Islet of Langerhans (tissue), 1 donor: ENCODE data around the gene EEFSEC.

Source experiments
- FAIRE-seq: peaks from one replicate; lab custom pipeline; 2011; peaks lifted over from hg19 to GRCh38; lab: Jason Lieb, UNC

The EEFSEC gene

DNA sequence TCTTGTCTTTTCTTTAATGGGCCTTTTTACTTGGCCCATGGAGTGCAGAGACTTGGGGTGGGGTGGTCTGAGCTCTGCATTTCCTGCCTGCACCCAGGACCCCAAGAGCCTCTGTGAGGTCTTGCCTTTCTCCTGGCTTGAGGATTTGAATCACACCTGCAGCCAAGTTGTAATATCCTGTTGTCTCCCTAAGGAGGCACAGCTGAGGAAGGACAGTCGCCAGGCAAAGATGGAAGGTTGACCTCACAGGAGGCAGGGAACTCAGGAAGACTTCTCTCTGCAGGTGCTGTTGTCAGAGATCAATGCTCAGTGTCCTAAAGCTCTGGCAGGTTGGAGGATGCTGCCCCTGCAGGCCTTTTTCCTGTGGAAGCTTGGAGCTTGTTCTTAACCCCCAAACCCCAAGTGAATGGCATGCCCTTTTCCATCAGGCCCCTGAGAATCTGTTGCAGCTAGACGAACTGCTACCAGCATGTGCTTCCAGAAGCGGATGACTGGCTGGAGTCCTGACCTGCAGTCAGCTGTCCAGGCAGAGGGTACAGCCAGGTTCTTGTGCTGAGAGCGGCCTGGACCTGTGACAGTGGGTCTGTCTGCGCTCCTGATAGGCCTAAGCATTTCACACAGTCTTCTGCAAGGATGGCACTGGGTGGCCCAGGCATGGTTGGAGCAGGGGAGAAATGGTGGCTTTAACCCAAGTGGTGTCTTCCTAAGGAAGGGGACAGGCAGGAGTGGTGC lies 120.0 kb downstream of the EEFSEC start:
- no peak for FAIRE-seq

DNA sequence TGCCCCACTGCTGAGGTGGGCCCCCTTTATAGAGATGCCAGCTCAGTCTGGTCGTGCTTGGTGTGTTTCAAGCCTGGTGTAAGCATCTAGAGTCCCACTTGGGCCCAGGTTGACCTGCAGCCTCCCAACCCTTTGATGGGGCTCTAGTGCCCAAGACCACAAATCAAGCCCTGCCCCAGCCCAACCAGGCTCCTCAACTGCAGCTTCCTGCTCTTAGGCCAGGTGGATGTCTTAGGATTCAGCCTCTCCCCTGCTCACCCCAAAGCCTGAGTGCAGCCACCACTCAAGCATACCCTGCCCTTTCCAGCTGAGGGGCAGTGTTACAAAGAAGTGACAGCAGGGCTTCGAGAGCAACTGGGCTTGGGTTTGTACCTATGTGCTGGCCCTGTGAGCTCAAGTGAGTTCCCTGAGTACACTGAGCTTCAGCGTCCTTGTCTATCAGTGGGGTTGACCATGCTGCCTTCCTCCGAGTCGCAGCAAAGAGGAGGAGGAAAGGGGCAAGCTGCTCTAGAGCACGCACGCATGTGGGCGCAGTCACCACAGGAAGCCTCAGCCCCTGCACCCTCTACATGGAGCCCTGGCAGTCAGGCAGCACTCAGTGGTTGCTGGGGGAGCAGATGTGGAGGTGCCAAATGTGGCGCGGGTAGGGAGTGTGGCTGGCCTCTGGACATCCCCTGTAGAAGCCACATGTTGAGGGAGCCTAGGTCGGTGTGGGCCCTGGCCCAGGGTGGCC lies 120.7 kb downstream of the EEFSEC start:
- no peak for FAIRE-seq

DNA sequence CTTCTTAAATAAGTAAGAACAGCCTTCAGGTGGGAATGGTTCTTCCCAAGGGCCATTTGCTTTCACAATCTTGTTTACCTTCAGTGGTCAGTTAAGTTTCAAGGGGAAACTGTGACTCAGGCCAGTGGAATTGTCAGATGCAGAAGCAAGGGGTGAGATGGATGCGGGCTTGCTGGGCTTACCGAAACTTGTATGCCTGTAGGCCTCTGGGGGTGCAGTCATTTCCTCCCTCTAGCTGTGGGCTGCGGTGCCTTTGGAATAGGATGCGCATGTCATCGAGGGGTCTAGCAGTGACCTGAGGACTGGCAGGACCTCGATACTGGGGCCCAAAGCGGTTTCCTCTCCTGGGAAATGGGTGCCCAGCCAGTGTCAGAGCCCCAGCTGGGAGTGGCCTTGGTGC lies 121.6 kb downstream of the EEFSEC start:
- FAIRE-seq: no peak

DNA sequence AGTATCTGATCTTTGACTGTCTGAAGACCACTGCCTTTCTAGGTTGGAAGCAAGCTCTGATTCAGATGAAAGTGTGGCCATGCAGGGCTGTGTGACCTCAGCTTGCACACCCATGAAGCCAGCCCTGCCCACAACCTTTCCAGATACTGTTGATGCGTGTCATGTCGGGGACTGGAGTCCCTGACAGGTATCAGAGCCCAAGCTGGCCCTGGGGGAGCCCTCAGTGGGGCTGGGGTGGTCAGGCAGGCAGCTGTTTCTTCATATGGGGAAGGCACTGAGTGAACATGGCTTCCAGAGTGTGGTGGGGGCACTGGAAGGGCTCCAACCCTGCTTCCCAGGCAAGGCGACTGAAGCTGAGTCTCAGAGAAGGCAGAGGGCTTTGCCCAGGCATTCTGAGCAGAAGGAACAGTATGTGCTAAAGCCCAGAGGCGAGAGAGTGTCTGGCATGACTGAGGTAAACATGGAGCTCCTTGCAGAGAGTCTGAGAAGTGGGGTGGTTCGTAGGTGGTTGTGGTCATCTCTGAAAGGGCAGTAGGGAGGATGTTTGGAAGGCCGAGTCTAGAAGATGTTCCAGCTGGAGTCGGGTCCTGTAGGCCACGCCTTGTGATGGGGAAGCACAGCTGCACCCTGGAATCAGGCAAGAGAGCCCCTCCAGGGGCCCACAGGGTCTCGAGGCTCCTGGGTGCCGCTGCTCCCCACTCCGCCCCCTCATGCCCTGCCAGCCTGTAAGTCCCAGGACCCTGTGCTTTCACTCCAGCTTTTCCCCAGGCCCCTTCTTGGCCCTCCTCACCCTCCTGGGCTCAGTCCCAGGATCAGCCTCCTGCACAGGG lies 122.2 kb downstream of the EEFSEC start:
- no peak for FAIRE-seq

DNA sequence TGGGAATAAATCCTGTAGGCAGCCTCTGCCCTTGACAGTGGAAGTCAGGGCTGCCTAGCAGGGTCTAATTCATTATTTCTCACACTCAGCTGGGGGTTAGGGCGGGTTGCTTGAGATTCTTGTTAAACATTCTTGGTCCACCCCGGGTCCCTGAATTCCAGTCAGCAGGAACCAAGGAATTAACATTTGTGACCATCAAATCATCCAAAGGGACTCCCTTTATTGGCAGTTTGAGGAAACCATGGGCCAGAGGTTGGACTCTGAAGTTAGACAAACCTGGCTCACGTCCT lies 122.8 kb downstream of the EEFSEC start:
- no peak for FAIRE-seq

DNA sequence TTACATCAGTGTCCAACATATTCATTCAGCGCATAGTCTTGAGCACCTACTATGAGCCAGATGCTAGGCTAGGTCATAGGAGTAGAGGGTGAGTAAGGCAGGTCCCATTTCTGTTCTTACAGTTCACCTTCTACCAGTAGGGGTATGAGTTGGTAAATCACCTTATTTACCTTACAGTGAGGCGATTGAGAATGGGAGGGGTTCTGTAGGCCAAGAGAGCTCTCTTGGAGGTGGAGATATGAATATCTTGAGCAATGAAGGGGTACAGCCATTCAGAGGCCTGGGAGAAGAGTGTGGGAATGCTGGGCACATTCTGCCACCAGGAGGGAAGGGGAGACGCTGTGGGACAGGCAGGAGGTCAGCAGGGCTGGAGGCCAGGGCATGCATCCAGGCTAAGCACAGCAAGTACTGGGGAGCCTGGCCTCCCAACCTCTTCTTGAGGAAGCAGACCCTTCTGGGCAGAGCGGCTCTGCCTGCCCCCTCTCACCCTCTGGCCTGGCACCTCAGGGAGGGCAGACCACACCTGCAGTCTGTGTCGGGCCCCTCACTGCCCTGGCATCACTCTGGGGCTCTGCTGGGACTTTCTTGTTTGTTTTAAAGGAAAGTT lies 123.4 kb downstream of the EEFSEC start:
- FAIRE-seq: no peak

DNA sequence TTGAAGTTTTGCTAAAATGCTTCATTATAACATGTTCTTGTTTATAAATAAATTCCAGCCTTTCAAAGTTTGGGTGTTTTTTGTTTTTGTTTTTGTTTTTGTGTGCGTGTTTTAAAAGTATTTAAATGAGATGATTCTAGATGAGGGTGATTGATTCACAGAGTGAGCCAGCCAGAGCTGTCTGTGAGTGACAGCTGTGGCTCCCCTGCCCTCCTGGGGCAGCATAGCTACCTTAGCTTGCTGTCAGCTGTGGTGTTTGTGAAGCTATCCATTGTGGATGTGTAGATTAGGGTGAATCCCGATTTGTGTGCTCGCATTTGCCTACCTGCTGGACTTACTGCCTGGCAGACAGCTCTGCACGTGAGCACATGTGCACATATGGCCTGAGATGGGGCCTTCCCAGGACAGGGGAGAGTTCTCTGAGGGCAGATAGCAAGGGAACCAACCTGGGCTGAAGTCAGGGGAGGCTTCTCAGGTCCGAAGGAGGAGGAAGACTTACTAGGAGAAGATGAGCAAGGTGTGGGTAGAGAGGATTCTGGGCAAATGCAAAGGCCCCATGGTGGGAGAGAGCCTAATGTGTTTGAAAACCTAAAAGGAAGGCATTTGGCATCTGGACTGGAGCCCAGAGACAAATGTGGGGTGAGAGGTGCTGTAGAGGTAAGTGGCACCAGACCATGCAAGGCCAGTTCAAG lies 124.2 kb downstream of the EEFSEC start:
- FAIRE-seq: no peak

DNA sequence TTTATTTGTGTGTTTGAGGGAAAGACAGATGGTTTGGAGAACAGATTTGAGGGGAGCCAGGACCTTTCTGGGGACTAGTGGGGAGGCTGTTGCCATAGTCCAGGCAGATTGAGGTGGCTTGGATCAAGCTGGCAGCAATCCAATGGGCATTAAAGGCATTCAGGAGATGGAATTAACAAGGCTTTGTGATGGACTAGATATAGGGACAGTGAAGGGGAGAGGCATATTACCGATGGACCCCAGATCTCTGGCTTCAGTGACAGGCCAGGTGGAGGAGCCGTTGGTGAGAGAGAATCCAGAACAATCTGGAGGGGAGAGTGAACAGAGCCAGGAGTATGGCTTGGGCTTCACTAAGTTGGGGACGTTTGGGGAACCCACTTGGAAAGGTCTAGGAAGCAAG lies 124.8 kb downstream of the EEFSEC start:
- FAIRE-seq: no peak

DNA sequence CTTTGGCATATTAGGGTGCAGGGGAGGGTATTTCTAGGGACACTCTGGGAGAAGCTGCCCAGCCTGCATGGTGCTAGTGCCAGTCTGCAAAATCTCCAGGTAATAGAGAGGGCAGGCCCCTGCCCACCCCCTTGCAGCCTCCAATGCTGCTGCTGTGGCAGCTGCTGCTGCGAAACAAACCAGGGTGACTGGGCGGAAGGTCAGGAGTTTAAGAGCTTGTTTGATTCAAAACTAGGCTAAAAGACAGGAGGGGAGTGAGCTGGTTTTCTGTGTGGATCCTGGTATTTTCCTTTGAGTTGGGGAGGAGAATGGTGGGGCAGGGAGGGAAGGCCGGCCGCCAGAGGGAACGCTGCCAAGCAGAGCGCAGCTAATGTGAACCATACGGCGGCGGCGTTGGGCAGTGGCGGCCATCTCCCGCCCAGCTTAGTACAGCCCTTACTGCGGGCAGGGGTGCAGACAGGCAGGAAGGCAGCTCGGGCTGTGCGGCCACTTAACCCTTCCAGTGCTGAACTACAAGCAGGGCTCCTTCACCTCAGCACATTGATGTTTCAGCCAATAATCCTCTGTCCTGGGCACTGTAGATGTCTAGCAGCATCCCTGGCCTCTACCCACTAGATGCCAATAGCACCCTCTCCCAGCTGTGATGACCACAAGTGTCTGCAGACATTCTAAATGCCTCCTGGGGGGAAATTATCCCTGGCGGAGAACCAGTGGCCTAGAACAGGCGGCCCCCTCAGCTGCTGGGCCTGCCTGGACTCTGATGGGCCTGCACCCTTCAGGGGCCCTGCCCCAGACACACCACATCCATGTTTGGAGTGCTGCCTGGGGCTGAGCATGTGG lies 125.7 kb downstream of the EEFSEC start:
- no peak for FAIRE-seq

DNA sequence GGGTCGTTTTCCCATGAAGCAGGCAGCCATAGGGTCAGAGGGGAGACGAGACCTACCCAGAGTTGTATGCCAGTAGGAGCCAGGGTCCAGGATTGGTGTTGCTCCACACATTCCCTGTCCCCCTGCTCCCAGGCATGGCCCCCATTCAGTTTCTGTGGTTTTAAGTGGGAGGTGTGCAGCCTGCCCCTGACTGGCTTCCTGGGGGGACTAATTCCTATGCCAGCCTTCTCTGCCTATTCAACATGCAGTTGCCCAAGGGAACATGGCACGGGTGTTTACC lies 126.3 kb downstream of the EEFSEC start:
- FAIRE-seq: no peak

DNA sequence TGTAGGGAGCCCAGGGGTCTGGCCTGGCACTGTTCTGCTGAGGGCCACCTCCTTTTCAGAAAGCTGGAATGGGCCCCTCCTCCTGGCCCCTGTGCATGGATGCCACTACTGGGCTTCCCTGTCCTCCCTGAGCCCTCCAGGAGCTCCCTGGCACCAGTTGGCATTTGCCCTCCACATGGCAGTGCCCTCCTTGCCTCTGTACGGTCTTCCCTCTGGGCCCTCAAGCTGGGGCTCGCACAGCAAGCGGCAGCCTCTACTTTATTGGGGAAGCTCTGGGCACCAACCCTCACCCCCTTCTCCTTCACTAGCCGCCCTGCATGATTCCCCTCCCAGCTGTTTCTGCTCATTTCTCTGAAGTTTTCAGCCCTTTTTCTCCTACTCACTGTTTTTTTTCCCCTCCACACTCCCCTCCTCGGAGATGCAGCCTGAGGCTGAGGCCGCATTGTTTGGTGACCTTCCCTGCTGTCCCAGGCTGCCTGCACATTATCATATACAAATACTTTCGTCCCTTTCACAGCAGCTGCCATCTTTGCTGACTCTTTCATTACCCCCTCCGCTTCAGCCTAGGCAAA lies 127.3 kb downstream of the EEFSEC start:
- FAIRE-seq: no peak

DNA sequence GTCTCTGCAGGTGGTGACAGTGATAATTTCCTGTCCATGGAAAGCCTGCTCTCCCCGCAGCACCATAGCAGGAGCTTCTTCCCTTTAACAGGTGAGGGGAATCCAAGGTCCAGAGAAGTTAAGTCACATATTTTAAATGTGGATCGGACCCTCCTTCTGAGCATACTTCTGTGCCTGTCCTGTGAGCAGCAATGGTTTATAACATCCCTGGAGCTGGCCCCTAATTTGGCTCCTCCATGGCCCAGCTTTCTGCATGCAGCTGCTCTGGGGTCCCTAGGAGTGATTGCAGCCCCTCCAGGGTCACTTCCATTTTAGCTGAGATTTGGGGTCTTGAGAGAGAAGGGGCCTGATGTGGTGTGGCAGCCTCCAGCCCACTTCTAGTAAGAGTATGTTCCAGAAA lies 127.8 kb downstream of the EEFSEC start:
- no peak for FAIRE-seq

DNA sequence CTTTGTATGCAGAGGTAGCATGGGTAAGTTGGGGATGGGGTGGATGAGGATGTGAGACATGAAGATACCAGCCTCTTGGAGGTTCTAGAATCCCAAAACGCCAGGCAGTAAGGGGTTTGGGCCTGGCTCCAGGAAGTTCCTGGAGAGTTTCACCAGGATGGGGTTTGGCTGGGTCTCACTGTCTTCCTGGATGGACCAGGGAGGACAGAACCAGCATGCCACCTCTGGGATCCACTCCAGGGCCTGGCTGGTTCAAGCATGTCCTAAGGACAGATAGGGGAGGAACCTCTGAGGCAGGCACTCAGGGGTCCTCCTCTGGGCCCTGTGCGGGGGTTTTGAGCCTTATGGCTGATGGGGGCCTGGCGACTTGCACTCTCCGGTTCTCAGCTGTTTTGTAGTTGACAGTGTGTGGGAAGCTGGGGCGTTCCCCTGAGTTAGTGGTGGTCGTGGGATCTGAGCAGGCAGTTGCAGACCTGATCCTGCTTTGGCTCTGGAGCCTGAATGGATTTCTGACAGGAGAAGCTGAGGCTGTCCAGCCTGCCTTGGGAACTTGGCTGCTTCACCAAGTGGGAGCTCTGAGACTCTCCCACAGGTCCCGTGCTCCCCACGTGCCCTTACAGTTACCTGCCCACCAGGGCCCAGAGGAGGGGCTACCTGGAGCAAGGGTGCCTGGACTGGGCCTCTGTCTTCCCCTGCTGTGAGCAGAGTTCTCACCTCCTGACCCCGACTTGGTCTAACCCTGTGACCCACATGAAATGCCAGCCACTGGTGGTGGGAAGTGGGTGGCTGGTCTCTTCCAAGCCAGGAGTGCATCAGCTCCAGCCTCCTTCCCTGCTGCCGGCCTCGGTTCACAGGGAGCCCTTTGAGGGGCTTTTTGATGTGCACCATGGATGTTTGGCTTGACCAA lies 128.4 kb downstream of the EEFSEC start:
- no peak for FAIRE-seq

DNA sequence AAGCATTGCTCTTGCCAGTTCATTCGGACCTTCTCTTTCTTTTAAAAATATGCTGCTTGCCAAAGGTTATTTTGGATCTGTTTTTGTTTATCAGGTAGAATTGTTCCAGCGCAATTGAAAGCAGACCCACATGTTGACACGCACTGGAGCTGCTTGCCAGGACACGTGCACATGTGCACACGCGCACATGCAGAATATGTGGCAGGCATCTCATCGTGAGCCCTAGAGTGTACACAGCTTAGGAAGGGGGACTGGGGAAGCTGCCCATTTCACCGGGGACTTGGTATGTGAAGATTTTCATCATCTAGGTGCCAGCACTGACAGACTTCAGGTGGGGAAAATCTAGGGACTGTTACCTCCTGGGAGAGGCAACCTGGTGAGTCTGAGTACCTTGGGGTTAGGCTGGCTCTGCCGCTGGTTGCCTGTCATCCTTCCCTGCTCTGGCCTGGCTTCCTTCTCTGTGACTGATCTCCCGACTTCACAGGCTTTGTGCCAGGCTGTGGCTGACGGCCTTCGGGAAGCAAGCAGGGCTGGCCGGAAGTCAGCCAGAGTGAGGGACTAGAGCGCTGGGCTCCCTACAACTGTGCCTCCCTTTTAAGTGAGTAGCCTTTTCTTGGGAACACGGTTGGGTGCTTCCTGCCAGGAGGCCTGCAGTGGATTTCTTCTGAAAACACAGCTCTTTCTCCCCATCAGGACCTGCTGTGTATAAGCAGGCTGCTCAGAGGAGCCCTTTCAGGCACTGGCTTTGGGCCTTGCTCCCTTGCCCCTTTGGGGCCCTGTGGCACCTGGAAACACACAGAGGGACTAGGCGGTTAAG lies 129.3 kb downstream of the EEFSEC start:
- FAIRE-seq: no peak

DNA sequence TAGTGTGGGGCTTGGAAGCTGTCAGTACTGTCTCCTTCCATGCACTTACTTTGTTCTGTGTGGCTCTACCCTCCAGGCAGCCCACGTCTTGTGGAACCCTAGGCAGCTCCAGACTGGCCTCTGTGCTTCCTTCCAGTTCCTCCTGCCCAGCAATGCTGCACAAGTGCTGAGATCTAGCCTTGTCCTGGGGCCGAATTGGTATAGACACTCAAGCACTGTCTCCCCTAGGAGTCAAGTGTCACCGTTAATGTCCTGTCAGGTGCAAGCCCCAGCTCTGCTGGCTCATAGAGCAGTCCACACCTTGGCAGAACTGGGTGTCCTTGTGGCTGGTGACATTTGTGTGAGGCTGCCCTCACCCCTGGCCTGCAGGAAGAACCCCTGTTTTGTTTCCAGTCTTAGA lies 130.1 kb downstream of the EEFSEC start:
- FAIRE-seq: no peak

DNA sequence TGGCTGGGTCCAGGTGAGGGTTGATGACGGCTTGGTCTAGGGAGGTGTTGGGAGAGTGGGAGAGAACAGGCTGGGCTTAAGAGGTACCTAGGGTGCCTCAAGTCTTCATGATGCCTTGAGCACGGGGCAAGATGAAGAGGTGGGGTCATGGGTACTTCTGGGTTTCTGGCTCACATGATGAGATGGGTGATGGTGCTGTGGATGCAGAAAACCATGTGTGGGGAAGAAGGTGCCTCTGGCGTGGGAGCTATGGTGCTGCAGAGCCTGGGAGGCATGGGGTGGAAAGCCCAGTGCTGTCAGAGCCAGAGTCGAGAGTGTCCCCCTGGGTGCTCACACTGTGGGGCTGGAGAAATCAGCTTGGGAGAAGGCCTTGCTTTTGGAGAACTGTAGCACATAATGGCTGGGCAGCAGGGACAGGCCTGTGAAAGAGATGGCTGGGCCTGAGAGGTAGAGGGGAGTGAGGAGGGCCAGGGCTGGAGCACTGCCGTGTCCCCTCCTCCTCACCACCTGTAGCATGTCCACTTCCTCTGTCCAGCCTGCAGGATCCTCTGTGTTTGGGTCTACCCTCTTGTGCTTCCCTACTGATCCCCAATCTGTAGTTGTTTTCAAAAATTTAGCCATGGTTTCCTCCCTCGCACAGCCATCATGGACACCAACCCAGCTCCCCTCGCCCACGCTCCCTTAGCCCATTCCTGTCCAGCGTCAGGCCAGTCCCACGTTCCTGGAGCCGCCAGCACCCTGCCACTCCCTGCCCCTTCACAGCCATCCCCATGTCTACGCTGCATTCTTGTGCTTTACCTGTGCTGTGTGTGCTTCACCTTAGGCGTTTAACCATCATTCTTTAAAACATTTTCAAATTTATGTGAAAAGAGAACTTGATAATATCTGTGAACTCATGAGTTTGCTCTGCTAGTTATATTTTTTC lies 132.0 kb downstream of the EEFSEC start:
- no peak for FAIRE-seq

DNA sequence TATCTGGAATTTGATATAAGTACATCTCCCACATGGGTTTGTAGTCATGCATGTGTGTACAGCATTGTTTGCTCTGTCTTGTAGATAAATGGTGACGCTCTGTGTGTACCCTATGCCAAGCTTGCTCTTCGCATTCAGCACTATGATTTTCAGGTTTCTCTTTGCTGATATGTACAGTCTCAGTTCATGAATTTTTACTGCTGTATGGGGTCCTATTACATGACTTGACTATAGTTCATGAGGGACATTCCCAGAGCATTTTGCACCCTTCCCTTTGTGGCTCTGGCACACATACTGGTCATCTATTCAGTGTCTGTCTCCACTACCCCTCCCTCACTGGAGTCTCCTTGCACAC lies 132.7 kb downstream of the EEFSEC start:
- no peak for FAIRE-seq

DNA sequence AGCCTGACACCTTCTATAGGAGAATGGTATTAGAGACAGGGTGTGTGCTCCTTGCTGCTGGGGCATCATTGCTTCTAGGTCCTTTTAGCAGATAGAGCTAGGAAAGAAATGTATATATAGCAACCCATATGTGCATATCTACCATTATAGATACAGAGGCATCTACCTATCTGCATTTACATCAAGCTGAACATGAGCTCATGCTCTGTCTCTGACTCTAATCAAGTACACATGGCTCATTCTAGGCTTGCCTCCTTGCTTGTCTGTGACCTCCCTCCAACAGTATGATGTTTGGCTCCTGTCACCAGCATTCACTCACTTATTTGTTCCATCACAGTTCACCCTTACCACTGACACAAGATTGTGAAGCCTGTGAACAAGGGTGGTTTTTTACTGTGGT lies 133.4 kb downstream of the EEFSEC start:
- no peak for FAIRE-seq
